SHP77 (cell line): Measurements from ENCODE around the gene GPLD1.
"Not testable (repeated sequence)": the region's sequence is repeated elsewhere in the genome, so short reads cannot be mapped to it uniquely, and the experiment has no call there.

Experiments
- DNase-seq, 2 experiments: peaks; one replicate each; lab custom pipeline; 2025; lab: John Stamatoyannopoulos, UW

The GPLD1 gene

GRCh38 chr6:24410622-24411021 lies 78.8 kb downstream of the GPLD1 start:
- DNase-seq = no peak

- no peak for DNase-seq
Observed at GRCh38 chr6:24408719-24409410, 80.5 kb downstream of the GPLD1 start.

- DNase-seq = no peak
Observed at GRCh38 chr6:24405262-24405661, 84.1 kb downstream of the GPLD1 start.

- no peak for DNase-seq
Observed at GRCh38 chr6:24403501-24403824, 85.9 kb downstream of the GPLD1 start.

- peak; percentile 65 to 77 for DNase-seq
Observed at GRCh38 chr6:24402697-24403500, 86.5 kb downstream of the GPLD1 start, which contains the start of gene MRS2. Gene MRS2, plus strand, starts transcription at chr6:24402936. Its CDS starts 111 bp downstream, at chr6:24403047.

- DNase-seq = no peak
Observed at GRCh38 chr6:24401458-24401857, 87.9 kb downstream of the GPLD1 start.

DNA sequence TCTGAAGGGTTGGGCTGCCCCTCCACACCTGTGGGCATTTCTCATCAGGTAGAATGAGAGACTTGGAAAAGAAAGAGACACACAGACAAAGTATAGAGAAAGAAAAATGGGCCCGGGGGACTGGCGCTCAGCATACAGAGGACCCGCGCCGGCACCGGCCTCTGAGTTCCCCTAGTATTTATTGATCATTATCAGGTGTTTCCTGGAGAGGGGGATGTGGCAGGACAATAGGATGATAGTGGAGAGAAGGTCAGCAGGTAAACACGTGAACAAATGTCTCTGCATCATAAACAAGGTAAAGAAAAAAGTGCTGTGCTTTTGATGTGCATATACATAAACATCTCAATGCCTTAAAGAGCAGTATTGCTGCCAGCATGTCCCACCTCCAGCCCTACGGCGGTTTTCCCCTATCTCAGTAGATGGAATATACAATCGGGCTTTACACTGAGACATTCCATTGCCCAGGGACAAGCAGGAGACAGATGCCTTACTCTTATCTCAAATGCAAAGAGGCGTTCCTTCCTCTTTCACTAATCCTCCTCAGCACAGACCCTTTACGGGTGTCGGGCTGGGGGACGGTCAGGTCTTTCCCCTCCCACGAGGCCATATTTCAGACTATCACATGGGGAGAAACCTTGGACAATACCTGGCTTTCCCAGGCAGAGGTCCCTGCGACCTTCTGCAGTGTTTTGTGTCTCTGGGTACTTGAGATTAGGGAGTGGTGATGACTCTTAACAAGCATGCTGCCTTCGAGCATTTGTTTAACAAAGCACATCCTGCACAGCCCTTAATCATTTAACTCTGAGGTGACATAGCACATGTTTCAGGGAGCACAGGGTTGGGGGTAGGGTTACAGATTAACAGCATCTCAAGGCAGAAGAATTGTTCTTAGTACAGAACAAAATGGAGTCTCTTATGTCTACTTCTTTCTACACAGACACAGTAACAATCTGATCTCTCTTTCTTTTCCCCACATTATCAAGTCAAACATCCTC lies 89.0 kb downstream of the GPLD1 start:
- not testable (repeated sequence) for DNase-seq

- no peak for DNase-seq
Observed at GRCh38 chr6:24397631-24398030, 91.7 kb downstream of the GPLD1 start.

- DNase-seq = no peak
Observed at GRCh38 chr6:24396824-24397223, 92.6 kb downstream of the GPLD1 start.

DNA sequence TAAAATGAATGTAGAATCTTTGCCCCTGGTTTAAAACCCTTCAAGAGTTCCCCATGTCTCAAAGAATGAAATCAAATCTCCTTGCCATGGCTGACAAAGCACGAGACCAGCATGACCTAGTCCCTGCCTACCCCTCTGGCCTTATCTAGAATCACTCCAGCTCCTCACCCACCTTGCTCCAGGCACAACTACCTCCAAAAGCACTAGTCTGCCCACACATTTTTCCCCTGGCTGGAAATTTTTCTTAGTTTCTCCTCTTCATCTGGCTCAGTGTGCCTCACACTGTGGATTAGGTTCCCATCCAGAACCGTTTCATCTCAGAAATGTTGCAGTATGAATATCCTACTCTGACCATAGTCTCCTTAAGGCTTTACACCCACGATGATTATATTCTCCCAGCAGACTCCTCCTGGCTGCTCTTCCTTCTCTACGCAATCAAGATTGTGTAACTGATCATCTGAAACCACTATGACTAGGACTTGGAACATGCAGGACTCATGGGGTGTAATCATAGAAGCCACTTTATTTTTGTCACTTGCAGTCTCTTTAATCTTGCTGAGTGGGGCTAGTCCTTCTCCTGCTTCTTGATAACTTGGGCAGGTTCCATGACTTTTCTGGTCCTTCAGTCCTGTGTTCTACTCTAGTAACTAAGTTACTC lies 94.5 kb downstream of the GPLD1 start:
- DNase-seq = no peak

DNA sequence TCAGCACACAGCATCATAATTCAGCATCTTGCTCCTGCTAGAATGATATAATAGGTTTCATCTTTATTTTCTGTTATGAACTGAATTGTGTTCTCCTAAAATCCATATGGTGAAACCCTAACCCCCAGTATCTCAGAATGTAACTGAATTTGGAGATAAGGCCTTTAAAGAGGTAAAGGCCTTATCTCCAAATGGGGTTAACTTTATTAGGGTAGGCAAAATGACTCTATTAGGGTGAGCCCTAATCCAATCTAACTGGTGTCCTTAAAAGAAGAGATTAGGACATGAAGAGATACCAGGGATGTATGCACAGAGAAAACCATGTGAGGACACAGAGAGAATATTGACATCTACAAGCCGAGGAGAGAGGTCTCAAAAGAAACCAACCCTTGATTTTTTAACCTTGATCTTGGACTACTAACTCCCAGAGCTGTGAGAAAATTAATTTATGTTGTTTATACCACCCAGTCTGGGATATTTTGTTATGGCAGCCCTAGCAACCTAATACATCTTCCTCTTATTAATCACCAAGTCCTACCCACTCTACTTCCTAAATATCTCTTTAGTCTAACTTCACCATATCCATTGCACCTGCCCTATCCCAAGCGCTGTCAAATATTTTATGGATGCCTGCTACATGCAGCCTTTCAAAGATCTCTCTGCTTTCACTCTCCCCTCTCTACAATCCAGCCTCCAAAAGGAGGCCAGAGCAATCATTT lies 95.2 kb downstream of the GPLD1 start:
- no peak for DNase-seq

DNA sequence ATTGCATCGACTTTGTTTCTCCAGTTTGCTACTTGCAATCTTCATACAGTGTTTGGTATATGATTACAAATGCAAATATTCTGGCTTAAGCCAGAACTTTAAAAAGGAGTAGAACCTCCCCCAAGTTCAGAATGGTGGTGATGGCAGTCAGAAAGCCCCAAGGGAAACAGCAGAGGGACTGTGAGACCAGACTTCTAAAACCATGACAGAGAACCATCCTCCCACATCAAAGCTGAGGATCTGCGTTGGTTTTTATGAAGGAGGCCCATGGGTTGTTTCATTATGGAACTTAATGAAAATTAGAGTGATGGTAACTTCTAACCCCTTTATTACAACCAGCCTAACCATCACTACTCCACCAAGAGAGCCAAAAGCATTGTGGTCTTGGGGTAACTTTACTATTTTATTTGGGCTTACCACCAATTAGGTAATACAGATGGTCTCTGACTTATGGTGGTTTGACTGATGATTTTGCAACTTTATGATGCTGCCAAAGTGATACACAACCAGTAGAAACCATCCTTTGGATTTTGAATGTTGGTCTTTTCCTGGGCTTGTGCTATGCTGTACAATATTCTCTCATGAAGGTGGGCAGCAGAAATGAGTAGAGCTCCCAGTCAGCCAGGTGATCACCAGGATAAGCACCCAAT lies 97.5 kb downstream of the GPLD1 start:
- DNase-seq = no peak

DNA sequence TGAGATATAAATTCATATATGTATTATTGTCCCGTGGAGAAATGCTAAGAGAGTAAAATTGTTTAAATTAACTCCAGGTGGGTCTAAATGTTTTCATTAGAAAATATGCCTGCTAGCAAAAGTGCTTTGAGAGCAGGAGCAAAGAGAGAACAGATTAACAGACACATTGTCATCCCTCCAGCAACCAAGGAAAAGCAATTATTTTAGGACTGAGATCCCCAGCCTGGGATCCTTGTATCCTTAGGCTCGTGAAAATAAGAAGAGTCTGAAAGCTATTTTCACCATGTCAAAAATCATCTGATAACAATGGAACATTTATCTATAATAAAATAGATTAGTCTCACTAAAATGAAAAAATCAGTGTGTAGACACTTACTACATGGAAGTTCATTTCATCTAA lies 98.2 kb downstream of the GPLD1 start:
- no peak for DNase-seq

- no peak for DNase-seq
Observed at GRCh38 chr6:24387818-24388217, 101.6 kb downstream of the GPLD1 start.

DNA sequence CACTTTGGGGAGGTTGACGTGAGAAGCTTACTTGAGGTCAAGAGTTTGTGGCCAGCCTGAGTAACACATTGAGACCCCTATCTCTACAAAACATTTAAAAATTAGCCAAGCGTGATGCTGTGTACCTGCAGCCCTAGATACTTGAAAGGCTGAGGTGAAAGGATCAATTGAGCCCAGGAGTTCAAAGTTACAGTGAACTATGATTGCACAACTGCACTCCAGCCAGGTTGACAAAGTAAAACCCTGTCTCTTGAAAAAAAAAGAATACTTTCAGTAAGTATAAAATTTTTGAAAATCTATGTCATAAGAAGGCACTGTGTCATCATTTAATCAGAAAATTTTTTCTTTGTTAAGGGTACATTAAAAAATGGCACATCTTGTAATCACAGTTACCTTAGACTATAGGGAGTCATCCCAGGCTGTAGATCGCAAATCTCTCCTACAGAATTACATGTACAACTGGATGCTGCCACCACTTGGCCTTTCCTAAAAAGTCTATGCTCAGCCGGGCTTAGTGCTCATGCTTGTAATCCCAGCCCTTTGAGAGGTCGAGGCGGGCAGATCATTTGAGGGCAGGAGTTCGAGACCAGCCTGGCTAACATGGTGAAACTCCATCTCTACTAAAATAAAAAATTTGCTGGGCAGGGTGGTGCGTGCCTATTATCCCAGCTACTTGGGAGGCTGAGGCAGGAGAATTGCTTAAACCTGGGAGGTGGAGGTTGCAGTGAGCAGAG lies 103.7 kb downstream of the GPLD1 start:
- DNase-seq = no peak

DNA sequence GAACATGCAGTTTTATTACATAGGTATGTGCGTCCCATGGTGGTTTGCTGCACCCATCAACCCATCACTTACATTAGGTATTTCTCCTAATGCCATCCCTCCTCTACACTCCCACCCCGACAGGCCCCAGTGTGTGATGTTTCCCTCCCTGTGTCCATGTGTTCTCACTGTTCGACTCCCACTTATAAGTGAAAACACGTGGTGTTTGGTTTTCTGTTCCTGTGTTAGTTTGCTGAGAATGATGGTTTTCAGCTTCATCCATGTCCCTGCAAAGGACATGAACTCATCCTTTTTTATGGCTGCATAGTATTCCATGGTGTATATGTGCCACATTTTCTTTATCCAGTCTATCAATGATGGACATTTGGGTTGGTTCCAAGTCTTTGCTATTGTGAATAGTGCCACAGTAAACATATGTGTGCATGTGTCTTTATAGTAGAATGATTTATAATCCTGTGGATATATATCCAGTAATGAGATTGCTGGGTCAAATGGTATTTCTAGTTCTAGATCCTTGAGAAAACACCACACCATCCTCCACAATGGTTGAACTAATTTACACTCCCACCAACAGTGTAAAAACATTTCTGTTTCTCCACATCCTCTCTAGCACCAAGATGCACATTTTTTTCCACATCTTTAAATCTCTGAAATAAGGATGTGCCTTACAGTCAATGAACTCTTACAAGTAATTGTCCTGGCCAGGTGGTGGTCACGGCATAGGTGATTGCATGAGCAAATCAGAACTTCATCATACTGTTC lies 104.8 kb downstream of the GPLD1 start:
- not testable (repeated sequence) for DNase-seq

- not testable (repeated sequence) for DNase-seq
Observed at GRCh38 chr6:24382891-24383494, 106.4 kb downstream of the GPLD1 start.

- DNase-seq = no peak
Observed at GRCh38 chr6:24382220-24382540, 107.2 kb downstream of the GPLD1 start.
